K562 treated with DMSO at 1 percent for 48 hours (cell line): ENCODE results near the gene SLC35F1. TPM values are rescaled to one million over a fixed set of nuclear protein-coding genes. Genes with fewer than 3 reads are reported as not detected.

Experiments used
- total RNA-seq: library from RNA; unstranded; fragments of 300-600 nt; gene quantifications from 2 replicates; pipeline ENCODE4 v1.2.3, GENCODE V29; 2022; ENCODE audit warnings: low replicate concordance; ENCODE audit errors: extremely low read depth

SLC35F1 gene
- not detected in 2 replicates for total RNA-seq

GRCh38 chr6:117906958-117907600 lies at the start of gene SLC35F1:
Gene SLC35F1 (plus strand): TSS chr6:117907264.

Other genes starting within 250 kb of the SLC35F1 start
- 102 TPM in 1 of 2 replicates, not detected in the other for gene NUS1, start 231.8 kb upstream of the SLC35F1 start, total RNA-seq